Measurements from ENCODE around the gene KCTD21.

Gene KCTD21

DNA sequence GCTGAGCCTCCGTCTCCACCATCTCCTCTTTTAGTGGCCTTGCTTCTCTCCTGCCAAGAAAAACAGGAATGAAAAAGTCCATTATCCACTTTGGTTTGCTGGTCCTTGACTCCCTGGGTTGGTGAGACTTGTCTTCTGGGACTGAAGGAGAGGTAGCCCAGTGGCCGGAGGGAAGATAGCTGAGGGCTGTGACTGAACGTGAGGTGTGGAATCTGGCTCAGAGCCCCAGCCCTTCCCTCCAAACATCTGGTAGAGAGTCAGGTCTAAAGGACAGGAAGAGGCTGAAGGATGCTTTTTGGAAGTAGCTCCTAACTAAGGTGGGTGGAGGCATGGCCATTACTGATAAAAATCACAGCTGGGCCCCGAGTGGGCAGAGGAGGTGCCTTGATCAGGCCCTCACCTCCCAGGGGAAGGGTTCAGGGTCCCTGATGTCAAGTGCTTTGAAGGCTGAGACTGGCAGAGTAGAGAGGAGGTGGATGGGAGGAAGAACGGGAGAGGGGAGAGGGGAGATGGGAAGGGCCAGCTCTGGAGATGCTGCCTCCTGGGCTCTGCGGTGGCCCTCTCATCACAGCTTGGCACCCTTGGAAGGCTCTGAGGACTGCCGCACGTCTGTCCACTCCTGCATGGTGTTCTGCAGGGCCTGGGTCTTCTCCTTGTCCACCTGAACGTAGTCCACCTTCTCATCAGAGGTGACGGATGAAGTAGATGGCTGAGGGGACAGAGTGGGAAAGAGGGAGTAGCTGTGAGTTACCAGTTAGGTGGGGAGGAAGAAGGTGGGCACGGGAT is 30.5 kb upstream of the KCTD21 start:
- DNase-seq = no peak

DNA sequence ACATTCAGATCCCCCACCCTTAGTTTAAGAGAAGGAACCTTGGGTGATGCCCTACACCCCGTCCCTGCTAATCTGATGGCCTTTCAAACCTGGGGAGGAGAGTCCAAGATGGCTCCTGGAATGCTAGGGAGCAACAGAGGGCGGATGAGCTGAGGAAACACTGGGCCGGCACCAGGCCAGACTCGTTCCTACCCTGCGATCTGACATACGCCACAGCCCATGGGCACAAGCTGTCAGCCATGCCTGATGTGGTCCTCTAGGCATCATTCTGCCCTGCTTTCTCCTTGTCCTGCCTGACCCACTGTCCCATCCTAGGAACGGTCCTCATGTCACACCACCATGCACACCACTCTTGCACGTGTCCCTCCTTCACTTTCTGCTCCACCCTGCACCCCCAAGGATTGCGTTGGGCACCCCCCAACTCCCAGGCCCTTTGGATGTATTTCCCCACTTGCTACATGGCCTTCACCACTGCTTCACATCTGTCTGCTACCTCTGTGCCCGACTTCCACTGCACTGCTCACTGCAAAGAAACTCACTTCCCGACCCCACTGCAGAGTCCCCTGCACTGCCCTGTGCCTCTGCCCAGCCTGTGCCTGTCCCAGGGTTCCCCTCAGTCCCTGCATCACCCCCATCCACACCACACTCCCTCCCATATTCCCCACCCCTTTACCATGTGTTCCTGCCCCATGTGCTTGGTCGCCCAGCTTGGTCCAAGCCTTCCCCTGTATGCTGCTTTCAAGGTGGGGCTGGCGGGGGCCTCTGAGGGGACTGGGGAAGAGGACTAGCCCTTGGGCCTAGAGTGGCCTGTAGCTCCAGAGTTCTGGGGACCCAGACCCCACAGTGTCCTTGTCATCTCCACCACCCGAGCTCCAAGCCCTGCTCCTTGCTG is 29.5 kb upstream of the KCTD21 start:
- DNase-seq = no peak

DNA sequence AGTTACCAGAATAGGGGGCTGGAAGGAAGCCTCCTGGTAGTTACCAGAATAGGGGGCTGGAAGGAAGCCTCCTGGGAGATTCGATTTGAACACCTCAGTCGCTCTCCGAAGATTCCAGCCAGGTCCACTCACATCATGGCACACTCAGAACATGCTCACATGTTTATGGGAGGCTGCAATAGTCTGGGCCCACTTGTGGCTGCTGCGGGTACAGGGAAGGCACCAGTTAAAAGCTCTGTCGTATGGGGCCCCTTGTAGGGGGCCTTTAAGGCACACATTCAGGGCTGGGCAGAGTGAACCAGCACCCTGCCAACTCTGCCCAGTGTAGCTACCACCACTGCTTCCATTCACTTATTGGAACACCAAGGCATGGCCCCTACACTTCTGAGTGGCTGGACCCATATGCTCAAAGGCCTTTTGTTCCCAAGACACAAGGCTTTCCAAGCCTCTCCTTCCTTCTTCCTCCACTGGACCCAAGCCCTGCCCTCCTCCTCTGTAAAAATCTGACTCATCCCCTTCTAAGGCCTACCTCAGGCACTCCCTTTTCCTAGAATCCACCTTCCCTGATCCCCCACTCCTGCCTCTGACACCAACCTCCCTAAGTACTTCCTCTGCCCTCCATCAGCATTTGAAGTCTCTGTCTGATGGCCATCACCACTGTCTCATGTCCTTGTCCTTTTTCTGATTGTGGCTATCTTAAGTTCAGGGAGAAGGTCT is 28.3 kb upstream of the KCTD21 start:
- no peak for DNase-seq

DNA sequence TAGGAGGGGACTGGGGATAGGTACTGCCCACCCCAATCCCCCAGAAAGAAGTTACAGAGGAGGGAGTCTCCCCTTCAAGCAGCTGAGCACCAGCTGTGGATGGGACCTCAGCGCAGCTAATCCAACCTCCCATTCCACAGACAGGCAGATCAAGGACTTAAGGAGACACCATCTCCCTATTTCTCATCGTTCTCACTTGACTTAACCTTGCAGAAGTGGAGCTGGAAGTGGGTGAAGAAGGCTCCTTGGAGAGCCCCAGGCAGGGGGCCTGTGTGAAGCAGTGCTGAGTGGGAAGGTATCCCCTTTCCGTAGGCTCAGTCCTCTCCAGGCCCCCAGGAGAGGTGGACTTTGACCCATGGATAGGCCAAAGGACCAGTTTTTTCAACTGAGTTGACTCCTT is 27.6 kb upstream of the KCTD21 start:
- DNase-seq = no peak

DNA sequence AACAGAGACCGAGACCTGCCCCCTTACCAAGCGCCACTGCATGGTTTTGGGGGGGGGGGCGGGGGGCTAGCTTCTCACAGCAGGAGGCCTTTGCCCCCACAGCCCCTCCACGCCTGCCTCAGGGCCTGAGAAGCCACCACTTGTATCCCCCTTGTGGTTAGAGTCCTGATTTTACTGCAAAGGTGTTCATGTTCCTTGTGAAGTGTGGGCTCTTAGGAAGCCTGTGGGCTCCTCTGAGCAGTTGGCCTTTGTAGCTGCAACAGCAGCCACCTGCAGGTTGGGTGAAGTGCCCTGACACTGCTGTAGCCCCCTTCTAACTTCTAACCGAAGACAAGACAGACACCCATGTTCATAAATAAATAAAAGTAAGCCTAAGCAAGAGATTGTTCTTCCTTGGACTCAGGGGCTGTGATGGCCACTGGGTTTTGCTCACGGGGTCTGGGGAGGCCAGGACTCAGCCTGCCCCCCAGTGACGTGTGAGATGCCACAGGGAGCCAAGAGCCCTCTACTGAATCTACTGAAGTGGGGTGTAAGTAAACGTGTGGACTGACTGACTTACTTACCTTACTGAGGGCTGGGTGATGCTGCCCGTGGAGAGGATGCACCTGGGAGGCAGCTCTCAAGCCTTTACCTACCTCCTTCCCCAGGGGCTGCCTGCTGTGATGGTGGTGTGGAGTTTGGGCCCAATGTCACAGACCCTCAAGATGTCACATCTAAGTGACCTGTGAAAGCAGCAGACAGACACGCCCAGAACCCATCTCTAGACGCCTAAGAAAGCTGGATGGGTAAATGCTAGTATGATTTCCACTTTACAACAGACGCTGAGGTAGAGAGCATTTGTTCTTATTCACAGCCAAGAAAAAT is 26.1 kb upstream of the KCTD21 start:
- DNase-seq = no peak

DNA sequence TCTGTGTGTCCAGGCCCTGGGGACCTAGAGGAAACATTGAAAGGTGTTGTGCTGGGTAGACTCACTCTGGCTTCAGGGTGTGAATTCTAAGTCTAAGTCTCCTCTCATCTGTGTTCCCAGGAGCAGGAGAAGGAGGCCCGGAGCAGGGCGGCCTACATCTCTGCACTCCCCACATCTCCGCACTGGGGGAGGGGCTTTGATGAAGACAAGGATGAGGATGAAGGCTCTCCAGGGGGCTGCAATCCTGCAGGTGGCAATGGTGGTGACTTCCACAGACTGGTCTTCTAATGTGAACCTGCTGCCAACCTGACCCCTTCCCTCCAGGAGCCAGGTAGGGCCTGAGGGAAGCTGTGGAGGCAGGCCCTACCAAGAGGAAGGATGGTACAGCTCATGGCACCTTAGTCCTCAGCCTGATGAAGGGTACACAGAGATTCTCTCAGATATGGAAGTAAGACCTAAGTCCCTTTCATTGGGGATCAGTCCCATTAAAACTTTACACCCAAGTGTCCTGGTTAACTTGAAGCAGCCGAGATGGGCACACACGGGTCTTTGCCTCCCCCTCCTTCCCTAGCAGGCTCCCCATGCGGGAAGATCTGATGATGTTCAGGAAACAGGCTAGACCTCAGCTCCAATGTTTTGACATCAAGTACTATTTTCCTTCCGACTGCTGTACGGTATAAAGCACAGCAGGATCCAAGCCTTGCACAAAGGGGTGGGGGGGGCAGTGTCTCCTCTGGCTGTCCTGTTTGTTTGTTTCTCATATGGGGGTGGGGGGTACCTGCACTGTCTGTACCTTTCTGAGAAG is 25.3 kb upstream of the KCTD21 start:
- no peak for DNase-seq

DNA sequence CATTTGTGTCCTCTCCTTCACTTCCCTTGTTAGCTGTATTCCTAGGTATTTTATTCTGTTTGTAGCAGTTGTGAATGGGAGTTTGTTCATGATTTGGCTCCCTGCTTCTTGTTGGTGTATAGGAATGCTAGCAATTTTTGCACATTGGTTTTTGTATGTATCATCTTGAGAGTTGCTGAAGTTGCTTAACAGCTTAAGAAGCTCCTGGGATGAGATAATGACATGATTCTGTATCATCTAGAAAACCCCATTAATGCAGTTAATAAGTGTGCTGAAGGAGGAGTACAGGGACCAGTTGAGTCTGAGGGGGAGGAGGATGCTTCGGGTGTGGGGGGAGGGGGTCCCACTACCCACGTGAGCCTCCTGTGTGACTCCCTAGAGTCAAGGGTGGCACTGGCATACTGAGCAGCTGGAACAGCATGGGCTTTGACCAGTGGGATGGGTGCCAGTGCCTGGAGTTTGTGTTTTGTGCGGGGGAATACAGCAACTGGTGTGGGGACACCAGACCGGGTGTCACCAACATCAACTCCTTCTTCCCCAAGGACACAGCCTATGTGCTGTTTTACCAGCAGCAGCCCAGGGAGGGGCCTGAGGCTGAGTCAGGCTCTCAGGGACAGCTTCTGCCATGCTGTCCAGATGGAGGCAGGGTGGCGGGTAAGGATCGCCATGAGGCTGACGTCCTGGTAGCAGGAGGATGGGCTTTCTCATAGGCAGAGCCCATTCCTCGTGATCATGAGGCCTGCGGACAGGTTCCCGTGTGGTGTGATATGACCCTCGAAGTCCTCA is 24.4 kb upstream of the KCTD21 start:
- DNase-seq = no peak

DNA sequence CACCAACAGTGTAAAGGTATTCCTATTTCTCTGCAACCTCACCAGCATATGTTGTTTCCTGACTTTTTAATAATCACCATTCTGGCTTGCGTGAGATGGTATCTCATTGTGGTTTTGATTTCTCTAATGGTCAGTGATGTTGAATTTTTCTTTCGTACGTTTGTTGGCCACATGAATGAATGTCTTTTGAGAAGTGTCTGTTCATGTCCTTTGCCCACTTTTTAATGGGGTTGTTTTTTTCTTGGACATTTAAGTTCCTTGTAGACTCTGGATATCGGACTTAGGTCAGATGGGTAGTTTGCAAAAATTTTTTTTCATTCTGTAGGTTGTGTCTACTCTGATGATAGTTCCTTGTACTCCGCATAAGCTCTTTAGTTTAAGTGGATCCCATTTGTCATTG is 23.1 kb upstream of the KCTD21 start:
- DNase-seq = no peak

DNA sequence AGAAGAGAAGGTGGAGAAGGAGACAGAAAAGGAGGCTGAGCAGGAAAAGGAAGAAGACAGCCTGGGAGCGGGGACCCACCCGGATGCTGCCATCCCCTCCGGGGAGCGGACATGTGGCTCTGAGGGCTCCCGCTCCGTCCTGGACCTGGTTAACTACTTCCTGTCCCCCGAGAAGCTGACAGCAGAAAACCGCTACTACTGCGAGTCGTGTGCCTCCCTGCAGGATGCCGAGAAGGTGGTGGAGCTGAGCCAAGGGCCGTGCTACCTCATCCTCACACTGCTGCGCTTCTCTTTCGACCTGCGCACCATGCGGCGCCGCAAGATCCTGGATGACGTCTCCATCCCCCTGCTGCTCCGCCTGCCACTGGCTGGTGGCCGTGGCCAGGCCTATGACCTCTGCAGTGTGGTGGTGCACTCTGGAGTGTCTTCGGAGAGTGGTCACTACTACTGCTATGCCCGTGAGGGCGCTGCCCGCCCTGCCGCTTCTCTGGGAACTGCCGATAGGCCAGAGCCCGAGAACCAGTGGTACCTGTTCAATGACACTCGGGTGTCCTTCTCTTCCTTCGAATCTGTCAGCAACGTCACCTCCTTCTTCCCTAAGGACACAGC is 21.7 kb upstream of the KCTD21 start:
- DNase-seq = no peak

DNA sequence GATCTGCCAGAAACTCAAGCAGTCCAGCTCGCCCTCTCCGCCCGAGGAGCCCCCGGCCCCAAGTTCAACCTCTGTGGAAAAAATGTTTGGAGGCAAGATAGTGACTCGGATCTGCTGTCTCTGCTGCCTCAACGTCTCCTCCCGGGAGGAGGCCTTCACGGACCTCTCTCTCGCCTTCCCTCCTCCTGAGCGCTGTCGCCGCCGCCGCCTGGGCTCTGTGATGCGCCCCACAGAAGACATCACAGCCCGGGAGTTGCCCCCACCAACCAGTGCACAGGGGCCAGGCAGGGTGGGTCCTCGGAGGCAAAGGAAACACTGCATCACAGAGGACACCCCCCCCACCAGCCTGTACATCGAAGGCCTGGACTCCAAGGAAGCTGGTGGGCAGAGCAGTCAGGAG is 21.1 kb upstream of the KCTD21 start:
- no peak for DNase-seq

DNA sequence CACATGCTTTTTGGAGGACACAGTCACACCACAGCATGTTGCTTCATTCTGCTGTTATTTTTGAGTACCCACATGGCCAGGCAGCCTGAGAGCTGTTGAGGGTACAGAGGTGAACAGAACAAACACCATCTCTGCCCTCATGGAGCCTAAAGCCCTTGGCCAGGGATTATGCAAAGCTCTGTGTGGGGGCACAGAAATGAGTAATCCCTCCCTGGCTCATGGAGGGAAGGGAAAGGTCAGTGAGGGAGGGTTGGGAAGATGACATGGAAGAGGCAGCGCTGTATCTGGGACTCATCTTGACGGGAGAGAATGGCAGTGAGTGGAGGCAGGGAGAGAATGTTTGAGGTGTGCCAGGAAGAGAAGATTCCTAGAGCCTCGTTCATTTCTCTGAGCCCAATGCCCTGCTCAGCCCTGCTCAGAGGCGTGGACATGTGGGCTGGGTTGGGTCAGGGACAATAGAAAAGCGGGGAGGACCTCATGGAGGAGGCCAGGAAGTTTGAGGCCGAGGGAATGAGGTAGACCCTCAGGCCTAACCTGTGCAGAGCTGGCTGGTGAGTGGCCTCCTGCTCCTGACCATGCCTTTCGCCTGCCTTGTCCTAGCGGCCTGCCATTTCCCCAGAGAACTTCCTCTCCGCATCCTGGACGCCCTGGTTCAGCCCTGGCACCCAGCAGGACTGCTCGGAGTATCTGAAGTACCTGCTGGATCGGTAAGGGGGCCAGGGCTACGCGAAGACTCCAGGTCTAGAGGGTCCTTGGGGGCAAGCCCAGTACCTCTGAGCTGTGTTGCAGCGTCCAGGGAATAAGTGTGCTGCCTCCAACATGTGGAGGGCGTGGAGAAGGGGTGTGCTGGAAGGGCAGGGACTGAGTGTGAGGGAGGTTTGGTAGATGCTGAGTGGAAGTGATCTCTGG is 20.1 kb upstream of the KCTD21 start:
- DNase-seq = no peak

DNA sequence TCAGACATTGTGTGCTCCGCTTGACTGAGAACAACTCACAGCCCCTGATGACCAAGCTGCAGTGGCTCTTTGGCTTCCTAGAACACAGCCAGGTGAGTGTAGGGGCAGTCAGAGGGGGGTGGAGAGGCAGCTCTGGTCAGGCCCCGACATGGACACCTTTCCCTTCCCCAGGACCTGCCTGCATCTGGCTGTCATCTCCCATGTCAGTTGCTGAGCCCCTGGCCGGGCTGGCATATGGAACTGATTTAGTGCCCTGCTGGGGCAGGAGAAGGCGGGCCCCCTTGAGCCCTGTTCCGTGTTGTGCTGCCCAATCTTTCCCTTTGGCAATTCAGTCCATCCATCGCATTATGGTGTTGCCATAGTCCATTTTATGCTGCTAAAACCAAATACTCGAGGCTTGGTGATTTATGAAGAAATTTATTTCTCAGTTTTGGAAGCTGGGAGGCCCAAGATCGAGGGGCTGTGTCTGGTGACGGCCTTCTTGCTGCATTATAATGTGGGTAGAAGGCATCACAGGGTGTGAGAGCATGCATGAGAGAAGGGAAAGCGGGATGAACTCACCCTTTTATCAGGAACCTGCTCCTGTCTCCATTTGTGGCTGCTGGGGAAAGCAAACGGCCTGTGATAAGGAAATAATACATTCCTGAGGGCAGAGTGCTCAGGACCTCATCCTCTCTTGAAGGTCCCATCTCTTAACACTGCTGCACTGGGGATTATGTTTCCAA is 19.3 kb upstream of the KCTD21 start:
- no peak for DNase-seq

DNA sequence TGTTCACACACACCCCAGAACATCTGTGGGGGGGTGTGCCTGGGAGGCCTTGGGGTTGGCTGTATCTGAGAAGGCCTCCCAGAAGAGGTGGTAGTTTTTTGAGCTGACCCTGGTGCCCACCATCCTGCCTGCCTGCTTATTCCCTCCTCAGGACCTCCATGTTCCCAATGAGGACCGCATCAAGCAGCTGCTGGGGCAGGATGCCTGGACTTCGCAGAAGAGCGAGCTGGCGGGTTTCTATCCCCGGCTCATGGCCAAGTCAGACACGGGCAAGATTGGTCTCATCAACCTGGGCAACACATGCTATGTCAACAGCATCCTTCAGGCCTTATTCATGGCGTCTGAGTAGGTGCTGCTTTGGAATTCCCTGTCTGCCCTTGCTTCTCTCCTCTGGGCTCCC is 17.3 kb upstream of the KCTD21 start:
- no peak for DNase-seq

DNA sequence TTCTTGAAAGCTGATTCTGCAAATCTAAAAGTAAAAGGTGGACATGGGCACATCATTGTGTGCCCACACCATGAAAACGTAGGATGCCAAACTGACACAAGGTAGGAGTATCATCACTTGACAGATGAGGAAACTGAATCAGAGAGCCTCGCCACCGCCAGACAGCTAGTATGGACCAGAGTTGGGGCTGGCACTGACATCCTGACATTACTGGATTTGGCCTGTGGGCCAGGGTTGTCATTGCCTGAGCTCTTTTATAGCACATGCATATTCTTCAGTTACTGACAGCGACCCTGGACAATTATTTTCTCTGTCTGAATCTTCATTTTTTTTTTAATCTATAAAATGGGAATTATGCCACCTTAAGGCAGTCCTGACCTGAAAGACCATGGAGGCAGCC is 16.8 kb upstream of the KCTD21 start:
- DNase-seq = no peak

DNA sequence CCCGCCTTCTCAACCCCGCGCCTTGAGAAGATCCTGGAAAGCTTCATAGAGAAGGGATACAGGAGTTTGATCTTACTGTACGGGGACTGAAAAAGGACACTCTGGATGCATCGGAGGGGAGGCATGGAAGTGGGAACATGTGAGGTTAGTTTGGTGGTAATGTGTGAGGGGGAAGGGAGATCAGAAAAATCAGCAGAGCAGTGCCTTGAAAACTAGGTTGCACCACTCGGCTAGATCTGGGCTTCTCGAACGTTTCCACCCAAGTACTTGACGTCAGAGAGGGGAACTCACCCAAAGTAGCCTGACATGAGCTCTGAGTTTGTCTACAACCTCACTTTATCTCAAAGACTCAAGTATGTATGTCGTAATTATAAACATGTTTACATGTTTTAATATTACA is 14.8 kb upstream of the KCTD21 start:
- DNase-seq = no peak

DNA sequence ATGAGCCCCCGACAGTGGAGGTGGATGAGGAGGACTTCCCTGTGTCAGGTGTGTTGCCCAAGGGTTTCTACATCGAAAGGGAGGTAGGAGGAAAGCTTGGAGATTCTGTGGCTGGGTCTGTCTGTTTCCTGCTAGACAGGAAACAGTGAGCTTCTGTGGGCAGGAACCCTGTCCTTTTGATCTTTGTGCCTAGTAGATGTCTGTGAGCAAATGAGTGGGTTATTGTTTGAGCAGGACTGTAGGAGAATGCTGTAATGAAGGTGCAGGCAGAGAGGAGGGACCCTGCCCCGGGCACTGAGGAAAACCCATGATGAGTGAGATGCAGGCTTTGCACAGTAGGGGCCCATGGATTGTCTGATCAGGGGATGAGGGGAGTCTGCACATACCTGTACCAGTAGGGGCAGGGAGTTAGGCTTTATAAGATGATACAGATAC is 14.3 kb upstream of the KCTD21 start:
- DNase-seq = no peak

DNA sequence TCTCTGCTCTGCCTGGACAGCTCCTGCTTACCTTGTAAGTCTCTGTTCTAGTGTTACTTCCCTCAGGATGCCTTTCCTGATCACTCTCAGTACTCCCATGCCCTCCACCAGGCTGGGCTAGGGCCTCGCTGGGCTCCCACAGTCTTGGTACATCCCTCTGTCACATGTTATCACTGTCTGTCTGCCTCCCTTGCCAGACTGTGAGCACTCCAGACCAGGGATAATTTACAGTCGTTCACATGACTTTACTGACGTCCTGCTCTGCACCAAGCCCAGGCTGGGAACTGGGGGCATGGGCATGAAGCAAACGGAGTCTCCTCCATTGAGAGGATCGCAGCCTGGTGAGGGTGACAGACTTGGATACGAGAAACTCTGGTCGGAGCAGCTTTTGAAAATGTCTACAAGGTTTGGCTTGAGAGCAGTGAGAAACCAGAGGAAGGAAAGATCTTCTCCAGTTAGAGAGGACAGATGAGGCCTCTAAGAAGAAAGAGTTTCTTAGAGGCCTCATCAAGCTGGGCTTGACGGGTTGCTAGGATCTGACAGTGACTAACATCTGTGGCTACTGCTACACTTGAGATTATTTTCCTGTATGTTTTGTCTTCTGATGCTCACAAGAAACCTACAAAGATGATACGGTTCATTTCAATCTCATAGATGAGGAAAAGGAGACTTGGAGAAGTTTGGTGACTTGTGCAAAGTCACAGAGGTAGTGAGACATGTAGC is 12.8 kb upstream of the KCTD21 start:
- no peak for DNase-seq

DNA sequence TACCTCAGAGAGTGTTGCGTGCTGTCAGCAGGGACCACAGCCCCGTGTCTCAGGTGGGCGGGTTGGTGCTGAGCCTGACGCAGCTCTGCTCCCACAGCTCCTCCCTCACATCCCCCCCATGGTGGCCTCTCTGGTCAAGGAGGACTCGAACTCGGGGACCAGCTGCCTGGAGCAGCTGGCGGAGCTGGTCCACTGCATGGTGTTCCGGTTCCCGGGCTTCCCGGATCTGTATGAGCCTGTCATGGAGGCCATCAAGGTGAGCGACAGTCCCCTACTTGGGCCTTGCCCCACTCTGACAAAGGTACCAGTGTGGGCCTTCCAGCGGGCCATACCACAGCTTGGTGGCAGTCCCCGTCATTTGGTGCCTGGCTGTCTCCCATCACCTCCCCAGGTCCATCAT is 12.1 kb upstream of the KCTD21 start:
- DNase-seq = no peak
